Heart left ventricle (tissue), 16 donors: ENCODE measurements around the gene SERPINB11. TPM values are rescaled to one million over a fixed set of nuclear protein-coding genes. Genes with fewer than 3 reads are reported as not detected.

Source experiments
- ATAC-seq, 4 donors: fragments of 200-7000 bp; cut with Tn5 transposase; one replicate each; pipeline ENCODE4 v1.9.1; 2020 to 2022; ENCODE audit warnings: moderate library complexity in 4 of 4, mild to moderate bottlenecking in 3 of 4, moderate number of reproducible peaks in 1 of 4
- DNase-seq, 5 donors: peaks; one replicate each; pipeline ENCODE4 v3.0.0-alpha.2; 2020
- H3K27ac ChIP-seq, 12 donors: fragments of 200-600 bp; sonication (generic) in 4 of 12; one replicate each; pipeline versions ENCODE4 v1.5.0 to v1.8.0; 2016 to 2022; ENCODE audit warnings: mild to moderate bottlenecking in 2 of 12
- H3K27me3 ChIP-seq, 9 donors: fragments of 200-600 bp; sonication (generic) in 2 of 9; one replicate each; pipeline versions ENCODE4 v1.5.1 to v1.8.0; 2016 to 2022; ENCODE audit warnings: mild to moderate bottlenecking in 3 of 9
- H3K36me3 ChIP-seq, 9 donors: fragments of 200-600 bp; sonication (generic) in 2 of 9; one replicate each; pipeline versions ENCODE4 v1.5.0 to v1.8.0; 2018 to 2022; ENCODE audit warnings: mild to moderate bottlenecking in 2 of 9
- H3K4me1 ChIP-seq, 12 donors: fragments of 200-600 bp; sonication (generic) in 4 of 12; one replicate each; pipeline versions ENCODE4 v1.5.0 to v1.8.0; 2016 to 2022; ENCODE audit warnings: mild to moderate bottlenecking in 3 of 12
- H3K4me3 ChIP-seq, 12 donors: fragments of 200-600 bp; sonication (generic) in 4 of 12; one replicate each; pipeline versions ENCODE4 v1.5.0 to v1.8.0; 2017 to 2022; ENCODE audit warnings: mild to moderate bottlenecking in 9 of 12, moderate library complexity in 4 of 12
- H3K9me3 ChIP-seq, 12 donors: fragments of 200-600 bp; sonication (generic) in 4 of 12; one replicate each; pipeline versions ENCODE4 v1.5.0 to v1.8.0; 2016 to 2022; ENCODE audit warnings: mild to moderate bottlenecking in 1 of 12
- POLR2A ChIP-seq, 2 donors: fragments of 450-650 bp; IDR thresholded peaks; one replicate each; pipeline ENCODE4 v1.6.1; 2017; ENCODE audit warnings: antibody characterized with exemption in 2 of 2, mild to moderate bottlenecking in 2 of 2, moderate library complexity in 2 of 2
- WGBS, 4 donors: extraction: QIAGEN DNeasy Blood & Tissue Kit in 2 of 4; methylation state at CpG; one replicate each; pipeline versions ENCODE4 v1.1.5 to v1.1.7; 2013 to 2018; 5-methylcytosine and 5-hydroxymethylcytosine counted together
- intact Hi-C, 10 donors: fragments of 100-400 bp; cut with DNase I; formaldehyde crosslinking; loops; one replicate each; pipeline versions ENCODE4 v1.11.1 to v1.14.2; 2022
- polyA plus RNA-seq, 2 donors: library from polyadenylated mRNA; stranded (reverse); fragments of 200-250 nt; gene quantifications; one replicate each; pipeline ENCODE4 v1.2.3, GENCODE V29; 2013
- total RNA-seq, 9 donors: library from RNA; depleted of rRNA in 2 of 9; stranded (reverse); fragments of >200 nt in 2 of 9; fragmentation: NEBNext Ultra II Directional in 3 of 9; extraction: Animal tissue kit (Norgen Biotek cat#: 25700) in 3 of 9; gene quantifications; one replicate each; pipeline versions ENCODE4 v1.1.0 to v1.2.4, GENCODE V29; 2016 to 2023
- TF ChIP-seq, protein P1 (sequence below), 12 donors: fragments of 200-600 bp; sonication (generic) in 4 of 12; IDR thresholded peaks; one replicate each; pipeline versions ENCODE4 v1.5.0 to v1.8.0; 2018 to 2022; ENCODE audit warnings: antibody characterized with exemption in 12 of 12, mild to moderate bottlenecking in 5 of 12
- donor health status: ischemic (EF 13 %, LVEDD 7.1; RV severe dilation, severe dysfunction).
- donor health status: healthy with polysubstance abuse.
- donor health status: DM: no; HTN: yes; CAD: no.
- donor health status: DM: no; HTN: no; CAD: no.
- donor health status: ischemic (EF 25% LVEDD 6.9; RV normal size, moderate dysfunction).
- donor health status: ischemic (EF 25% LVEDD 5.7; RV mildly dilated, moderate dysfunction).
- donor health status: healthy.
- donor health status: DM: yes; HTN: yes; CAD: no.
- donor health status: ischemic (EF 35%, LVEDD 5.7; RV mildly dilated, moderate dysfunction).
- donor health status: nonischemic (EF 11% LVEDD 7.7; RV severe dilation, severe dysfunction).
- donor health status: DM: yes; HTN: yes; CAD: no.
- donor health status: PGD.
- donor health status: ischemic (EF 29% LVEDD 5.4; RV normal size, mild dysfunction).
- donor health status: nonischemic (EF 23%, LVEDD 6.1; RV moderate dilation, normal function).

Gene SERPINB11
- total and polyA plus RNA-seq, 11 donors, result not detected

DNA sequence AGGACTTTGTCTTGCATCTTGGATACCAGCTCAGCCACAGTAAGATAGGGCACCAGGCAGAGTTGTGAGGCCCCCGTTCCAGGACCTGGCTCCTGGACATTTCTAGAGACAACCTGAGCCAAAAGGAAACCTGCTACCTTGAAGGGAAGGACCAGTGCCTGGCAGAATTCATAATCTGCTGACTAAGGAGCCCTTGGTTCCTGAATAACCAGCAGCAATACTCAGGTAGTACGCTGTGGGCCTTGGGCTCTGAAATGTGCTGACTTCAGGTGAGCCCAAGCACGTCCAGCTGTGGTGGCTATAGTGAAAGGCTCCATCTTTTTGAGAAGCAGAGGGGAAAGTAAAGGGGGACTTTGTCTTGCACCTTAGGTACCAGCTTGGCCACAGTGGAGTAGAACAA is 28.5 kb downstream of the SERPINB11 start:
- Histone ChIP-seq H3K27me3 (no peaks in the 10 kb centered on the region), H3K4me3 (no peak overlapping the region), H3K4me1 (no peaks in the 10 kb centered on the region), H3K27ac (no peak overlapping the region), H3K9me3 (no peaks in the 10 kb centered on the region), H3K36me3 (no peaks in the 10 kb centered on the region)
- TF ChIP-seq, protein P1, sequence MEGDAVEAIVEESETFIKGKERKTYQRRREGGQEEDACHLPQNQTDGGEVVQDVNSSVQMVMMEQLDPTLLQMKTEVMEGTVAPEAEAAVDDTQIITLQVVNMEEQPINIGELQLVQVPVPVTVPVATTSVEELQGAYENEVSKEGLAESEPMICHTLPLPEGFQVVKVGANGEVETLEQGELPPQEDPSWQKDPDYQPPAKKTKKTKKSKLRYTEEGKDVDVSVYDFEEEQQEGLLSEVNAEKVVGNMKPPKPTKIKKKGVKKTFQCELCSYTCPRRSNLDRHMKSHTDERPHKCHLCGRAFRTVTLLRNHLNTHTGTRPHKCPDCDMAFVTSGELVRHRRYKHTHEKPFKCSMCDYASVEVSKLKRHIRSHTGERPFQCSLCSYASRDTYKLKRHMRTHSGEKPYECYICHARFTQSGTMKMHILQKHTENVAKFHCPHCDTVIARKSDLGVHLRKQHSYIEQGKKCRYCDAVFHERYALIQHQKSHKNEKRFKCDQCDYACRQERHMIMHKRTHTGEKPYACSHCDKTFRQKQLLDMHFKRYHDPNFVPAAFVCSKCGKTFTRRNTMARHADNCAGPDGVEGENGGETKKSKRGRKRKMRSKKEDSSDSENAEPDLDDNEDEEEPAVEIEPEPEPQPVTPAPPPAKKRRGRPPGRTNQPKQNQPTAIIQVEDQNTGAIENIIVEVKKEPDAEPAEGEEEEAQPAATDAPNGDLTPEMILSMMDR (IDR thresholded peaks at IDR 0.05), result no peak
- TF ChIP-seq POLR2A (IDR thresholded peaks at IDR 0.05), result no peak
- 67 to 87% (median 78%) methylated on average over 3 of the region's 3 CpGs for WGBS, 4 donors
- intact Hi-C loops, result no loop called here
- DNase-seq (no peak), ATAC-seq (no peak)

DNA sequence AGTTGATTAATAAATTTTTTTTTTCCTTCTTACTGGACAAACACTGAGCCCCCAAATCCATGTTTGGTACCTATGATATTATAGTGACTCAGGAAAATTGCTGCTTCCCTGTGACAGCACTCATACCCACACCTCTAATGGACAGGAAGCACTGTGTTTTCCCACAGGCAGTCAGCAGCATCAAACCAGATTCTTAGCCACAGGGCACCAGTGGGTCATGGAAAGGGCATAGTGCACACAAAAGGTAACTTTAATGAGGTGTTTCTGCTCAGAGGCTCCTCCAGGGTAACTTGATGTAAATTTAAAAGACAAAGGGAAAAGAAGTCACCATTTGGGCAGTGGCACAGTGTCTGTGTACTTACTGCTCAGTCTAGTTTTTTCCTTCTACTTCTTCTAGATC is 34.1 kb downstream of the SERPINB11 start:
- TF ChIP-seq POLR2A (IDR thresholded peaks at IDR 0.05), result no peak
- TF ChIP-seq, protein P1 (IDR thresholded peaks at IDR 0.05), result no peak
- no peak for ATAC-seq

DNA sequence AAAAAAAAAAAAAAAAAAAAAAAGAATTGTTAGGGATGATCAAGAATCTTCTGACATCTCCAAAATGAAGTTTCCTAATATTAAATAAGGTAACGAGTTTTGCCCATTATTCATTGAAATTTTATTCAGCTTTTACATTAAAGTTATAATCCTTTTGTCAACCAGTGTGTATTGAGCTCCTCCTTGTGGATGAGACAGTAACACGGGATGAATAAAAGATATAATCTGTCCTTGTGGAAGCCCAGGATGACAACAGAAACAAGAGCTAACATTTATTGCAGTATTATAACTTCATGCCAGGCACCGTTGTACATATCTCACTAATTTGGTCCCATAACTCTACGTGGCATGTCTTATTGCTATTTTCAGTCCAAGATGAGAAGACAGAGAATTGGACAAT is 39.0 kb downstream of the SERPINB11 start:
- TF ChIP-seq, protein P1 (IDR thresholded peaks at IDR 0.05), result no peak
- TF ChIP-seq POLR2A (IDR thresholded peaks at IDR 0.05), result no peak
- ATAC-seq, result no peak
- DNase-seq, result no peak
- H3K27ac ChIP-seq, result no peak overlapping the region
- no peaks in the 10 kb centered on the region for H3K9me3 ChIP-seq
- 55 to 71% (median 59%) methylated on average over 4 of the region's 4 CpGs for WGBS, 4 donors
- intact Hi-C loops, result no loop called here
- H3K27me3 ChIP-seq, result no peaks in the 10 kb centered on the region
- H3K4me3 ChIP-seq, result no peak overlapping the region
- H3K4me1 ChIP-seq, result no peaks in the 10 kb centered on the region
- no peaks in the 10 kb centered on the region for H3K36me3 ChIP-seq

More for the DNA sequence above, 34.1 kb downstream of the SERPINB11 start:
- H3K36me3 ChIP-seq, result no peaks in the 10 kb centered on the region
- H3K9me3 ChIP-seq, result no peaks in the 10 kb centered on the region
- H3K4me1 ChIP-seq, result no peaks in the 10 kb centered on the region
- H3K4me3 ChIP-seq, result no peak overlapping the region
- no peaks in the 10 kb centered on the region for H3K27me3 ChIP-seq
- no peak for DNase-seq
- no peak overlapping the region for H3K27ac ChIP-seq
- intact Hi-C loops, result no loop called here

DNA sequence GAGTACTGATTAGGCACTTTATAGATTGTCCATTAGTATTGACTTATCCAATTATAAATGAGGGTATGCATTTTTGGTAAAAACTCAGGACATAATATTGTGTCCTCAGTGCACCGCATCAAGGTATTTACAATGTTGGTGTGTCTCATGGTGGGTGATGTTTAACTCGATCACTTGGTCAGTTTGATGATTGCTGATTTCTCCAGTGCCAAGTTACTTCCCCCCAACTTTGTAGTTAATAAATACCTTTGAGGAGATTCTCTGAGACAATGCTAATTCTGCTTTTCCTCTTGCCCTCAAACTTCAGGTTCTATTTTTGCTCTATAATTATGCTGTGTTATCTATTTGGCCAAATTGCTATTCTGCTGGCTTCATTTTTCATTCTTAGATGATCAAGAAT is 44.2 kb downstream of the SERPINB11 start:
- no peaks in the 10 kb centered on the region for H3K36me3 ChIP-seq
- intact Hi-C loops, result no loop called here
- no peak for ATAC-seq
- no peak overlapping the region for H3K27ac ChIP-seq
- H3K27me3 ChIP-seq, result no peaks in the 10 kb centered on the region
- no peak for DNase-seq
- peaks cover 0 to 10% (median 0%) of the 10 kb centered on the region in 12 donors for H3K9me3 ChIP-seq
- TF ChIP-seq, protein P1 (IDR thresholded peaks at IDR 0.05), result no peak
- TF ChIP-seq POLR2A (IDR thresholded peaks at IDR 0.05), result no peak
- no peak overlapping the region for H3K4me3 ChIP-seq
- 89 to 95% (median 90%) methylated on average over 2 of the region's 2 CpGs for WGBS, 4 donors
- H3K4me1 ChIP-seq, result no peaks in the 10 kb centered on the region
